ENCODE measurements around the gene ZEB2. TPM values are rescaled to one million over a fixed set of nuclear protein-coding genes. Genes with fewer than 3 reads are reported as not detected.

ZEB2 gene
- total RNA-seq, 1 experiment from 2014 or later = 1.2 TPM

GRCh38 chr2:144441711-144442141 lies 78.2 kb downstream of the ZEB2 start:
- H3K4me1 ChIP-seq (ENCODE audit: insufficient read depth, low read length) = peaks cover 6% of the 10 kb centered on the region; the same call in 1 of the 2 replicates
- no peaks in the 10 kb centered on the region for H4K20me1 ChIP-seq (ENCODE audit: control insufficient read depth, insufficient read depth, insufficient read length)

More at GRCh38 chr2:144441711-144442141, 78.2 kb downstream of the ZEB2 start:
- no peak overlapping the region for H2BK20ac ChIP-seq (ENCODE audit: low read depth, low read length, poor library complexity, severe bottlenecking)
- peaks cover 5% of the 10 kb centered on the region; the same call in 1 of the 2 replicates for H3K27me3 ChIP-seq (ENCODE audit: insufficient read depth, low read length)
- H4K91ac ChIP-seq (ENCODE audit: insufficient read length, low read depth, low read length) = no peak overlapping the region
- H4K8ac ChIP-seq (replicated peaks; ENCODE audit: insufficient read length, low read depth, low read length) = no peak overlapping the region
- H2AFZ ChIP-seq (ENCODE audit: low read length) = no peak overlapping the region
- no CpG with 5 or more reads among the region's 2 CpGs for WGBS (ENCODE audit: extremely low coverage, insufficient read length, low lambda C conversion rate)
- H3K18ac ChIP-seq (ENCODE audit: insufficient read length, low read depth, low read length) = no peak overlapping the region
- H3K4me3 Mint-ChIP-seq = no peak overlapping the region
- no peaks in the 10 kb centered on the region for H3K79me1 ChIP-seq (ENCODE audit: insufficient read depth, low read depth, low read length, poor library complexity, severe bottlenecking)
- no peaks in the 10 kb centered on the region for H3K9me3 ChIP-seq (ENCODE audit: control insufficient read depth, low read depth, low read length)
- no peak overlapping the region for H2BK5ac ChIP-seq (ENCODE audit: insufficient read length, low read length)
- no peak overlapping the region for H4K5ac ChIP-seq (ENCODE audit: insufficient read length, low read depth, low read length)
- no peak overlapping the region for H3K9ac ChIP-seq (ENCODE audit: extremely low read depth, insufficient read length, low read length)
- no peak overlapping the region for H2BK12ac ChIP-seq (ENCODE audit: insufficient read length, low read depth, low read length)
- no peaks in the 10 kb centered on the region for H3K23me2 ChIP-seq (ENCODE audit: insufficient read length, low read depth, low read length, poor library complexity, severe bottlenecking)
- no peak overlapping the region for H3K56ac ChIP-seq (ENCODE audit: insufficient read length, low read depth, low read length)
- H2BK15ac ChIP-seq (ENCODE audit: low read depth, low read length) = no peak overlapping the region
- H3K4me1 Mint-ChIP-seq = peaks cover 52 to 60% of the 10 kb centered on the region in 2 experiments
- no peak overlapping the region for H3K27ac Mint-ChIP-seq
- H3T11ph ChIP-seq (ENCODE audit: low read length) = no peak overlapping the region
- no peak overlapping the region for H3K4ac ChIP-seq (ENCODE audit: low read depth, low read length)
- H2AK5ac ChIP-seq (ENCODE audit: insufficient read length, low read length) = no peak overlapping the region
- H3K79me2 ChIP-seq (ENCODE audit: insufficient read depth, low read length) = no peaks in the 10 kb centered on the region
- H3K27ac ChIP-seq (ENCODE audit: insufficient read length, low read depth, low read length) = no peak overlapping the region
- H3K4me2 ChIP-seq (ENCODE audit: insufficient read depth, insufficient read length, low read length) = no peak overlapping the region
- DNase-seq = no peak
- H3K23ac ChIP-seq (ENCODE audit: insufficient read length, low read depth, low read length) = no peak overlapping the region
- TF ChIP-seq CTCF (conservative IDR thresholded peaks at IDR 0.05) = no peak
- peaks cover 0 to 6% (median 2%) of the 10 kb centered on the region in 3 experiments; a peak in 2 of 7 replicates for H3K36me3 Mint-ChIP-seq (ENCODE audit: insufficient read depth in 1 of 3, low read depth in 3 of 3)
- H3K14ac ChIP-seq (ENCODE audit: insufficient read depth, low read length) = no peak overlapping the region
- peaks cover 18% of the 10 kb centered on the region for H3K27me3 Mint-ChIP-seq (ENCODE audit: low read depth)
- H2BK120ac ChIP-seq (ENCODE audit: low read depth, low read length, poor library complexity, severe bottlenecking) = no peak overlapping the region
- peaks cover 2 to 5% of the 10 kb centered on the region in 2 experiments; a peak in 3 of 5 replicates for H3K9me3 Mint-ChIP-seq

All from H9 (cell line).